GM21447 (cell line): ENCODE results near the gene GRAMD2B.
A peak's percentile ranks its signal among the peaks of the same experiment; 100 is the strongest.

ENCODE experiments used
- ATAC-seq: cut with Tn5 transposase; IDR thresholded peaks from one replicate; pipeline ENCODE4 v1.9.1; 2021; ENCODE audit not compliant: unreplicated experiment

Gene GRAMD2B

GRCh38 chr5:126477294-126478117 is 54.3 kb downstream of the GRAMD2B start:
- ATAC-seq: no peak

GRCh38 chr5:126479810-126480209 is 56.6 kb downstream of the GRAMD2B start:
- no peak for ATAC-seq

- no peak for ATAC-seq
These were observed 57.6 kb downstream of the GRAMD2B start for GRCh38 chr5:126480824-126481223.

GRCh38 chr5:126481243-126481642 is 58.0 kb downstream of the GRAMD2B start:
- ATAC-seq: no peak

GRCh38 chr5:126482591-126482990 is 59.4 kb downstream of the GRAMD2B start:
- no peak for ATAC-seq

- ATAC-seq: no peak
These were observed 59.9 kb downstream of the GRAMD2B start for GRCh38 chr5:126483156-126483555.

GRCh38 chr5:126484253-126484652 is 61.0 kb downstream of the GRAMD2B start:
- no peak for ATAC-seq

- no peak for ATAC-seq
These were observed 63.1 kb downstream of the GRAMD2B start for GRCh38 chr5:126486332-126486731.

- ATAC-seq: no peak
These were observed 64.4 kb downstream of the GRAMD2B start for GRCh38 chr5:126487596-126487995.

GRCh38 chr5:126488443-126489065 is 65.3 kb downstream of the GRAMD2B start:
- no peak for ATAC-seq

GRCh38 chr5:126490167-126490940 is 67.1 kb downstream of the GRAMD2B start:
- ATAC-seq: no peak

GRCh38 chr5:126492939-126493338 is 69.7 kb downstream of the GRAMD2B start:
- no peak for ATAC-seq

- ATAC-seq: no peak
These were observed 71.2 kb downstream of the GRAMD2B start for GRCh38 chr5:126494393-126494792.

- peak; percentile 68 for ATAC-seq
These were observed 74.3 kb downstream of the GRAMD2B start for GRCh38 chr5:126497506-126497905.

GRCh38 chr5:126499278-126499677 is 76.1 kb downstream of the GRAMD2B start:
- ATAC-seq: no peak

GRCh38 chr5:126499853-126500342 is 76.7 kb downstream of the GRAMD2B start:
- ATAC-seq: peak; percentile 62

- ATAC-seq: no peak
These were observed 78.2 kb downstream of the GRAMD2B start for GRCh38 chr5:126501448-126501847.

GRCh38 chr5:126503602-126504104 is 80.4 kb downstream of the GRAMD2B start:
- ATAC-seq: no peak

GRCh38 chr5:126506079-126506478 is 82.9 kb downstream of the GRAMD2B start:
- ATAC-seq: no peak

- ATAC-seq: no peak
These were observed 85.2 kb downstream of the GRAMD2B start for GRCh38 chr5:126508251-126508961.

GRCh38 chr5:126508962-126509279 is 85.7 kb downstream of the GRAMD2B start:
- no peak for ATAC-seq
